ENCODE measurements around the gene PPP6R2.

The PPP6R2 gene

DNA sequence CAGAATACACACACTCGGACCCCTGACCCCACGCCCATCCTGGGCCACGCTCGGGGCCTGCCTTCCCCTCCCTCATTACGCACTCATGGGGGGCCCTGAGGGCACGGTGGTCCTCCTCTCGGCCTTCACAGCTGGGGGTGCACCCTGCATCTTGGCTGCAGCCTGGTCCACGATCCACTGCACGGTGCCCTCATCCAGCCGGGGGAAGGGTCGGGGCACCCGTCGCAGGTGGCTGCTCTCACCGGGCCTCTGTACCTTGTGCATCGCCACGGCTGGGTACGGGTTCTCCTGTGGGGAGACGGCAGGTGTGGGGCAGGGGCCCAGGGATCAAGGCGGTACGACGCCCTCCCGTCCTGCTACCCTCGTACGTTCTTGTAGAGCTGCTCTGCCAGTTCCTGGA lies 121.3 kb downstream of the PPP6R2 start:
- no peak for DNase-seq (ENCODE audit: low read depth in 1 of 2, low spot score in 1 of 2)

- DNase-seq (ENCODE audit: low read depth in 1 of 2, low spot score in 1 of 2), result no peak
Observed at GRCh38 chr22:50465066-50465930, 122.2 kb downstream of the PPP6R2 start.

DNA sequence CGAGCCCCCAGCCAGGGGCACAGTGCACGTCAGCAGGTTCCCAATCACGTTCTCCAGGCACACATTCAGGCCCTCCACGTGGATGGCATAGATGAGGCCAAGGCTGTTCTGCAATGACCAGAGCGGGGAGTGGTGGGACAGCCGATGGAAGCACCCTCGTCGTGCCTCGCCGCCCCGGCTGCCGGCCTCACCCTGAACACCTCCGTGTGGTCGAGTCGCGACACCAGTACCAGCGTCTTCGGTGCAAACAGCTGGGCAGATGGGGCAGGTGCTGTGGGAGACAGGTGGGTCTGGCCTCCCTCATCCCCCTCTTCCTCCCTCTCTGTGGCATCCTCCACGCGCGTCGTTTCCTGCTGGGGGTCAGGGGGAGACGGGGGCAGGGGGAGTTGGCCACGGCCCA lies 124.2 kb downstream of the PPP6R2 start:
- no peak for DNase-seq (ENCODE audit: low read depth in 1 of 2, low spot score in 1 of 2)

GRCh38 chr22:50467773-50468440 lies 124.8 kb downstream of the PPP6R2 start:
- DNase-seq (ENCODE audit: low read depth in 1 of 2, low spot score in 1 of 2), result no peak

DNA sequence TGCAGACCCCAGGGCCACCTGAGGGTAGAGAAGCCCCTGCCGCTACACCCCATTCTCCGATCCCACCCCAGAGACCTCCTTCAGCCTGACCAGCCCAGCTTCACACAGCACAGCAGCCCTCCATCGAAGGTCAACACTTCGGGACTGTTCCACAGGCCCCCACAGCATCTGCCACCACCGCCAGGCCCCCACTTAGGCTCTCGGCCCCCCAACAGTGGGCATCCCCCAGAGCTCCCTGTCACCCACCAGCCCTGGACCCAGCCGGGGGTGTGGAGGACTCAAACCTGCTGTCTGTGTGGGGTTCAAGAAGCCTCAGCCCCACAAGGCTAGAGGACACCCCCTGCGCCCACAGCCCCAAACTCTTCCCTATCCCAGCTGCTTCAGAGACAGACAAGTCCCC lies 125.5 kb downstream of the PPP6R2 start:
- no peak for DNase-seq (ENCODE audit: low read depth in 1 of 2, low spot score in 1 of 2)

GRCh38 chr22:50469377-50470305 lies 126.5 kb downstream of the PPP6R2 start:
- DNase-seq (ENCODE audit: low read depth in 1 of 2, low spot score in 1 of 2), result peak; percentile 70 to 88

- no peak for DNase-seq (ENCODE audit: low read depth in 1 of 2, low spot score in 1 of 2)
Observed at GRCh38 chr22:50470491-50470890, 127.4 kb downstream of the PPP6R2 start.

GRCh38 chr22:50471197-50471847 lies 128.2 kb downstream of the PPP6R2 start:
- DNase-seq (ENCODE audit: low read depth in 1 of 2, low spot score in 1 of 2), result no peak

GRCh38 chr22:50471962-50472361 lies 128.8 kb downstream of the PPP6R2 start:
- no peak for DNase-seq (ENCODE audit: low read depth in 1 of 2, low spot score in 1 of 2)

- DNase-seq (ENCODE audit: low read depth in 1 of 2, low spot score in 1 of 2), result peak in 1 of 2 donors; percentile 32
Observed at GRCh38 chr22:50473088-50473487, 130.0 kb downstream of the PPP6R2 start.

GRCh38 chr22:50473855-50474671 lies 130.9 kb downstream of the PPP6R2 start:
- no peak for DNase-seq (ENCODE audit: low read depth in 1 of 2, low spot score in 1 of 2)

DNA sequence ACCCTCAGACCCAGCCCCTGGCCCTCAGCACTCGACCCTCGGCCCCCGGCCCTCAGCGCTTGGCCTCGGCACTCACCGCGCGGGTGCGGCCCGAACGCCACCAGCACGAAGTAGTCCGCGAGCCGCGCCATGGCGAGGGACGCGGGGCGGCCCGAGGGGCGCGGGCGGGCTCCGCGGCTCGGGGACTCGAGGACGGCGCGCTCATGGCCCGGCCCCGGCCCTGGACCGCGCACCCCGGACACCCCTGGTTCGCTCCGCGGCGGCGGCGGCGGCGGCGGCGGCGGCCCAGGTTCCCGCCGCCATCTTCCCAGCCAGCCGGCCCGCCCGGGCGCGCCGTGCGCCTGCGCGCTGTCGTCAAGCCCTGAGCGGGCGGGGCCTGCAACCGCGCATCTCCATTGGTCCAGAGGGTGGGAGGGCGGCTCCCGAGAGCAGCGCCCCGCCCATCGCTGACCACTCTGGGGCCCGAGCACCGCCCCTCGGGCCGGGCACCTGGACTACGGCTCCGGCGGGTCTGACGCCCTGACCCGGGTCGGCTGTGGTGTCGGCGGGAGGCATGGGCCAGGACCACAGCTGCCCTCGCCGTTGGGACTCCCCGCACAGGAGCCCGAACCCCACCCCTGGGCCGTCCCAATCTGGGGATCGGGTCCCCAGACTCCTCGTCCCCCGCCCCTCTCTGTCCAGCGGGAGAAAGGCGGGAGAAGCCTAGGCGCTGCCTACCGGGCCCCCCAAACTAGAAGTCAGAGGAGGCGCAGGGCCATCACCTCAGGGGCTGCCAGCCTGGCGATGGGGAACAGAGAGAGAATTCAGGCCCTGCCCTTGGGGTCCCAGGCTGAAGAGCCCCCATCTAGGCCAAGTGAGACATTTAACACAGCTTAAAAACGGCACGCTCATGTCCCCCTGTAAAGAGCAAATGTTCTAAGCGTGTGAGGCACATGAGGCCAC lies 131.9 kb downstream of the PPP6R2 start, which contains the start of gene SBF1:
Gene SBF1, minus strand, starts transcription at position 326 of the 942 bp plus-strand sequence. Its CDS starts 195 bp downstream, at position 131.
- DNase-seq (ENCODE audit: low read depth in 1 of 2, low spot score in 1 of 2), result peak; percentile 76 to 79

GRCh38 chr22:50475652-50476002 lies 132.5 kb downstream of the PPP6R2 start:
- no peak for DNase-seq (ENCODE audit: low read depth in 1 of 2, low spot score in 1 of 2)

GRCh38 chr22:50476868-50477267 lies 133.7 kb downstream of the PPP6R2 start:
- DNase-seq (ENCODE audit: low read depth in 1 of 2, low spot score in 1 of 2), result no peak

GRCh38 chr22:50477923-50478322 lies 134.8 kb downstream of the PPP6R2 start:
- no peak for DNase-seq (ENCODE audit: low read depth in 1 of 2, low spot score in 1 of 2)

DNA sequence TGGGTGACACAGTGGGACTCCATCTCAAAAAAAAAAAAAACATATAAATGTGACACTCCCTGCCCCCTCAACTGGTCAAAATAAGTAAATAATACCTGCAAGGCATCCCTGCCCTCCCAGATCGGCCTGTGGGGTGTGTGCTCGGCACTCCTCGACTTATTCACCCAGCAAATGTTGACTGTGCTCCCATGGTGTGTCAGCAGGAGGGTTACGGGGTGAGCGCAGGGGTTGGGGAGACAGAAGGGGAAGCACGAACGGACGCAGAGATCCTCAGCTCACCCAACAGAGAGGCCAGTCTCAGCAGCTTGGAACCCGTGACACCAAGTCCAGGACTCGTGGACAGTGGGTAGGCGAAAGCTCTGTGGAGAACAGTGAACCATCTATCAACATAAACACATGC lies 136.6 kb downstream of the PPP6R2 start:
- DNase-seq (ENCODE audit: low read depth in 1 of 2, low spot score in 1 of 2), result no peak

DNA sequence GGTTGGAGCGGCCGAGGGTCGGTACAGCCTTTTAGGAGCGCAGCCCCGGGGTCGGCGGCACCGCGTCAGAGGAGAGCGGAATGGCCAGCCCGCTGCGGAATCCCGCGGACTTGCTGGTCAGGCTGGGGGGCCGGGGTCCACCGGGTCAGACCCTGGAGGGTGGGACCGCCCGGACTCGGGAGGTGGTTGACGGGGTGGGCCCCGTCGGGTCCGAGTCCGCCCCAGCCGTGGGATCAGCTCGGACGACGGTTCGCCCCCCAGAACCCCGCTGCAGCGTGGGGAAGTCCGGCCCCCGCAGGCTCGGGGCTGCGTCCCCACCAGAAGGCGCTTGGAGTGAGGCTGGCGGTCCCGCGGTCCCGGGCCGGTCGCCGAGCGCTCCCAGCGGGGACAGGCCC lies 137.9 kb downstream of the PPP6R2 start:
- no peak for DNase-seq (ENCODE audit: low read depth in 1 of 2, low spot score in 1 of 2)

DNA sequence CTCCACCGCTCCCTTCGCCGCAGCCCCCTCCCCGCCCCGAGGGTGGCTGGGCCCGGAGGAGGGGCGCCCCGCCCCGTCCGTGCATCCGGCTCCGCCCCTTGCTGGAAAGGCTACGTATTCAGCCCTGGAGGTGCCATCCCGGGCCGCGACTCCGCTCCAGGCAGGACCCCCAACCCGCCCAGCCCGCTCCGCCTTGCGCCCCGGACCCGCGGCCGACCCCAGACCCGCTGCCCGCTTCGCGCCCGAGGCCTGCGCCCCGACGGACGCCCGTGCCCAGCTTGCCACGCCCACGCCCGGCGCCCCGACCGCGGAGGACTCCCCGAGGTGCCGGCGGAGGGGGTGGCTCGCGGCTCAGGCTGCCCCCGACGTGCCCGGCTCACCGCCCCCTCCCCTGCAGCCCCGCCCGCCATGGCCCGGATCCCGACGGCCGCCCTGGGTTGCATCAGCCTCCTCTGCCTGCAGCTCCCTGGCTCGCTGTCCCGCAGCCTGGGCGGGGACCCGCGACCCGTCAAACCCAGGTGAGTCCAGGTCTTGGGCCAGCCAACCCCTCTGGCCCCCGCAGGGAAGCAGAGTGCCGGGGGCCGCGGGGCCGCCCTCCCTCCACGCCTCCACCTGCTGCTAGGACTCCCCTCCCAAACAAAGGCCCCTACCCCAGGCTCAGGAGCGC lies 138.4 kb downstream of the PPP6R2 start, which contains the start of gene ADM2:
Gene ADM2, plus strand, starts transcription at position 104 of the 667 bp plus-strand sequence. Its CDS starts 305 bp downstream, at position 409.
- DNase-seq (ENCODE audit: low read depth in 1 of 2, low spot score in 1 of 2), result peak in 1 of 2 donors; percentile 30
